ENCODE data around the gene CTNNBL1. TPM values are rescaled to one million over a fixed set of nuclear protein-coding genes. Genes with fewer than 3 reads are reported as not detected.

CTNNBL1 gene
- total RNA-seq, 1 donor from 2014 or later, result 58.0 TPM

- no peaks in the 10 kb centered on the region for H3K9me3 Mint-ChIP-seq (ENCODE audit: unreplicated experiment)
- TF ChIP-seq CTCF (IDR thresholded peaks at IDR 0.05; ENCODE audit: partially characterized antibody, unreplicated experiment), result no peak
- H3K27me3 Mint-ChIP-seq (ENCODE audit: unreplicated experiment), result peaks cover 4% of the 10 kb centered on the region
- no peak overlapping the region for H3K4me3 Mint-ChIP-seq (ENCODE audit: unreplicated experiment)
- H3K27ac Mint-ChIP-seq (ENCODE audit: unreplicated experiment), result no peak overlapping the region
- H3K4me1 Mint-ChIP-seq (ENCODE audit: low read depth, unreplicated experiment), result peaks cover 16% of the 10 kb centered on the region
- no peak for DNase-seq
- no peaks in the 10 kb centered on the region for H3K36me3 Mint-ChIP-seq (ENCODE audit: unreplicated experiment)
Measured at GRCh38 chr20:37836926-37837325, 143.1 kb downstream of the CTNNBL1 start.

- no peak for DNase-seq
- no peak for TF ChIP-seq CTCF (IDR thresholded peaks at IDR 0.05; ENCODE audit: partially characterized antibody, unreplicated experiment)
- Mint-ChIP-seq H3K27ac (ENCODE audit: unreplicated experiment) (no peak overlapping the region), H3K4me3 (ENCODE audit: unreplicated experiment) (no peak overlapping the region), H3K9me3 (ENCODE audit: unreplicated experiment) (no peaks in the 10 kb centered on the region), H3K27me3 (ENCODE audit: unreplicated experiment) (peaks cover 3% of the 10 kb centered on the region), H3K36me3 (ENCODE audit: unreplicated experiment) (peaks cover 4% of the 10 kb centered on the region), H3K4me1 (ENCODE audit: low read depth, unreplicated experiment) (peaks cover 13% of the 10 kb centered on the region)
Measured at GRCh38 chr20:37837924-37838323, 144.1 kb downstream of the CTNNBL1 start.

- H3K4me3 Mint-ChIP-seq (ENCODE audit: unreplicated experiment), result no peak overlapping the region
- no peak for DNase-seq
- H3K27me3 Mint-ChIP-seq (ENCODE audit: unreplicated experiment), result peaks cover 3% of the 10 kb centered on the region
- peaks cover 4% of the 10 kb centered on the region for H3K36me3 Mint-ChIP-seq (ENCODE audit: unreplicated experiment)
- no peak for TF ChIP-seq CTCF (IDR thresholded peaks at IDR 0.05; ENCODE audit: partially characterized antibody, unreplicated experiment)
- peaks cover 7% of the 10 kb centered on the region for H3K4me1 Mint-ChIP-seq (ENCODE audit: low read depth, unreplicated experiment)
- H3K27ac Mint-ChIP-seq (ENCODE audit: unreplicated experiment), result no peak overlapping the region
- no peaks in the 10 kb centered on the region for H3K9me3 Mint-ChIP-seq (ENCODE audit: unreplicated experiment)
Measured at GRCh38 chr20:37838769-37839431, 145.1 kb downstream of the CTNNBL1 start.

GRCh38 chr20:37839432-37839827, 145.6 kb downstream of the CTNNBL1 start:
- Mint-ChIP-seq H3K36me3 (ENCODE audit: unreplicated experiment) (peaks cover 4% of the 10 kb centered on the region), H3K9me3 (ENCODE audit: unreplicated experiment) (no peaks in the 10 kb centered on the region), H3K4me3 (ENCODE audit: unreplicated experiment) (no peak overlapping the region), H3K27ac (ENCODE audit: unreplicated experiment) (no peak overlapping the region), H3K27me3 (ENCODE audit: unreplicated experiment) (peaks cover 3% of the 10 kb centered on the region), H3K4me1 (ENCODE audit: low read depth, unreplicated experiment) (peaks cover 7% of the 10 kb centered on the region)
- no peak for DNase-seq
- no peak for TF ChIP-seq CTCF (IDR thresholded peaks at IDR 0.05; ENCODE audit: partially characterized antibody, unreplicated experiment)

GRCh38 chr20:37839955-37840354, 146.1 kb downstream of the CTNNBL1 start:
- Mint-ChIP-seq H3K36me3 (ENCODE audit: unreplicated experiment) (peaks cover 4% of the 10 kb centered on the region), H3K9me3 (ENCODE audit: unreplicated experiment) (no peaks in the 10 kb centered on the region), H3K27me3 (ENCODE audit: unreplicated experiment) (peaks cover 3% of the 10 kb centered on the region), H3K4me1 (ENCODE audit: low read depth, unreplicated experiment) (peaks cover 7% of the 10 kb centered on the region), H3K27ac (ENCODE audit: unreplicated experiment) (no peak overlapping the region), H3K4me3 (ENCODE audit: unreplicated experiment) (no peak overlapping the region)
- TF ChIP-seq CTCF (IDR thresholded peaks at IDR 0.05; ENCODE audit: partially characterized antibody, unreplicated experiment), result no peak
- no peak for DNase-seq

Data from glutamatergic neuron (in vitro differentiated cells).